ENCODE data around the gene TATDN2. TPM values are rescaled to one million over a fixed set of nuclear protein-coding genes. Genes with fewer than 3 reads are reported as not detected.

The TATDN2 gene
- total and polyA plus RNA-seq, 2 donors (not counting 3 experiments of a cell fraction or from before 2014, with no cell fraction given), result 10.7 to 26.8 TPM

- Histone ChIP-seq H3K27ac (ENCODE audit: insufficient read depth, low read depth, low read length) (no peak overlapping the region), H3K9me1 (replicated peaks; ENCODE audit: control insufficient read depth, extremely low read depth, insufficient read depth, low read length) (no peaks in the 10 kb centered on the region), H2AFZ (ENCODE audit: low read depth, low read length) (no peak overlapping the region), H3K4me1 (ENCODE audit: control insufficient read depth, extremely low read depth, insufficient read depth, low read length) (no peaks in the 10 kb centered on the region), H3K9me3 (replicated peaks; ENCODE audit: control insufficient read depth, insufficient read depth, low read length) (no peaks in the 10 kb centered on the region), H3K27me3 (ENCODE audit: control insufficient read depth in 2 of 2, insufficient read depth in 2 of 2, low read length in 2 of 2) (no peaks in the 10 kb centered on the region), H3K4me2 (ENCODE audit: insufficient read depth, low read length) (no peak overlapping the region), H3K79me2 (ENCODE audit: control insufficient read depth, insufficient read depth, low read length) (no peaks in the 10 kb centered on the region), H3K36me3 (ENCODE audit: control insufficient read depth in 2 of 2, extremely low read depth in 1 of 2, insufficient read depth in 2 of 2, low read length in 2 of 2) (peaks cover 3% of the 10 kb centered on the region in 2 experiments), H3K4me3 (replicated peaks in 1 of 3; ENCODE audit: insufficient read depth in 1 of 3, low read depth in 1 of 3, low read length in 3 of 3) (no peak overlapping the region), H4K20me1 (replicated peaks; ENCODE audit: control insufficient read depth, extremely low read depth, insufficient read depth, low read length) (no peaks in the 10 kb centered on the region), H3K9ac (replicated peaks; ENCODE audit: extremely low read depth, insufficient read depth, low read length) (no peak overlapping the region)
- DNase-seq (ENCODE audit: low read depth, low spot score) (no peak), FAIRE-seq (no peak)
- dilution Hi-C loops (cut with MboI; ENCODE audit: extremely low pct_ligation_motif_present, low sequenced_read_pairs) (no loop called here), intact Hi-C loops (cut with micrococcal nuclease) (no loop called here)
- BruUV-seq (replicated peaks), result no TSS peak
- POLR2A ChIA-PET, result no interaction called here
- TF ChIP-seq GATA2 (IDR thresholded peaks at IDR 0.05; ENCODE audit: insufficient read depth, insufficient read length, low read depth, low read length) (no peak), POLR2AphosphoS5 (IDR thresholded peaks at IDR 0.05; ENCODE audit: insufficient read depth, low read depth, low read length) (no peak), MAX (IDR thresholded peaks at IDR 0.05; ENCODE audit: insufficient read depth, insufficient read length) (no peak), MYC (IDR thresholded peaks at IDR 0.05; ENCODE audit: low read depth, low read length) (no peak), JUN (IDR thresholded peaks at IDR 0.05; ENCODE audit: borderline replicate concordance, insufficient read depth, insufficient read length, low read depth) (no peak), POLR2A (IDR thresholded peaks at IDR 0.05; ENCODE audit: low read depth, low read length) (no peak), CTCF (IDR thresholded peaks at IDR 0.05; ENCODE audit: extremely low read depth in 1 of 2, insufficient read depth in 1 of 2, low read depth in 1 of 2, low read length in 2 of 2) (no peak), EZH2 (IDR thresholded peaks at IDR 0.05; ENCODE audit: borderline replicate concordance, low read depth, low read length, severe bottlenecking) (no peak), FOS (IDR thresholded peaks at IDR 0.05; ENCODE audit: borderline replicate concordance, insufficient read depth, low read length) (no peak)
- CTCF ChIA-PET, result interaction anchor here (2.2 kb wide), 1 partner anchor 22 kb away, joined by 6 read pairs; no protein-coding TSS in a partner anchor
Observed at GRCh38 chr3:10242182-10243065, 5.8 kb upstream of the TATDN2 start.
